OCI-LY7 (cell line): ENCODE data around the gene ATXN1. TPM values are rescaled to one million over a fixed set of nuclear protein-coding genes. Genes with fewer than 3 reads are reported as not detected.

Experiments
- BruUV-seq: library from RNA; stranded (reverse); fragments of 400-500 nt; replicated peaks from 2 replicates; lab custom pipeline; 2021; lab: Mats Ljungman, UMichigan
- CTCF ChIA-PET: fragments of 300-600 bp; sonication (Branson Sonifier 250); formaldehyde crosslinking; loops from one replicate; lab custom pipeline; 2022; ENCODE audit warnings: antibody characterized with exemption; ENCODE audit not compliant: unreplicated experiment; lab: Charles Lee
- POLR2A ChIA-PET: fragments of 300-600 bp; sonication (Branson Sonifier 250); formaldehyde crosslinking; loops from one replicate; lab custom pipeline; 2022; ENCODE audit warnings: antibody characterized with exemption; lab: Charles Lee
- DNase-seq: peaks from one replicate; pipeline ENCODE4 v3.0.0-alpha.2; 2015; ENCODE audit warnings: low spot score
- H2AFZ ChIP-seq: fragments of 200-600 bp; sonication (generic), shearing (Covaris generic); 2 replicates; pipeline ENCODE4 v1.6.1; 2014; ENCODE audit warnings: mild to moderate bottlenecking, antibody characterized with exemption, low read length, moderate library complexity
- H3K27ac ChIP-seq: fragments of 200-600 bp; sonication (generic); 2 replicates; pipeline ENCODE4 v1.5.1; 2014; ENCODE audit warnings: mixed run types, low read depth, mild to moderate bottlenecking, moderate library complexity, low read length, inconsistent platforms; ENCODE audit not compliant: poor library complexity, severe bottlenecking
- H3K36me3 ChIP-seq: fragments of 200-600 bp; sonication (generic); 2 replicates; pipeline ENCODE4 v1.6.1; 2014; ENCODE audit warnings: mild to moderate bottlenecking, antibody characterized with exemption, low read length, moderate library complexity, mixed read lengths; ENCODE audit not compliant: insufficient read depth
- H3K4me1 ChIP-seq: fragments of 200-600 bp; sonication (generic); 2 replicates; pipeline ENCODE4 v1.5.1; 2014; ENCODE audit warnings: mild to moderate bottlenecking, low read length; ENCODE audit not compliant: insufficient read depth, poor library complexity, severe bottlenecking
- H3K4me2 ChIP-seq: fragments of 200-600 bp; sonication (generic); 2 replicates; pipeline ENCODE4 v1.6.1; 2014; ENCODE audit warnings: mild to moderate bottlenecking, low read length
- H3K4me3 ChIP-seq: fragments of 200-600 bp; sonication (generic); 2 replicates; pipeline ENCODE4 v1.5.1; 2014; ENCODE audit warnings: mild to moderate bottlenecking, low read depth, low read length; ENCODE audit not compliant: poor library complexity, severe bottlenecking
- H3K79me2 ChIP-seq: fragments of 200-600 bp; sonication (generic); 2 replicates; pipeline ENCODE4 v1.6.1; 2016; ENCODE audit warnings: low read depth, mild to moderate bottlenecking, low read length, moderate library complexity, mixed read lengths; ENCODE audit not compliant: insufficient read depth
- H3K9me2 ChIP-seq: fragments of 200-600 bp; sonication (generic); 2 replicates; pipeline ENCODE4 v1.6.1; 2016; ENCODE audit warnings: mild to moderate bottlenecking, low read length, mixed read lengths; ENCODE audit not compliant: insufficient read depth
- H3K9me3 ChIP-seq: fragments of 200-600 bp; sonication (generic); 2 replicates; pipeline ENCODE4 v1.6.1; 2014; ENCODE audit warnings: mild to moderate bottlenecking, mixed run types, low read length, mixed read lengths
- H4K20me1 ChIP-seq: fragments of 200-600 bp; sonication (generic); 2 replicates; pipeline ENCODE4 v1.6.1; 2014; ENCODE audit warnings: mild to moderate bottlenecking, antibody characterized with exemption, low read length, moderate library complexity, mixed read lengths; ENCODE audit not compliant: insufficient read depth
- EZH2phosphoT487 ChIP-seq: fragments of 200-600 bp; sonication (generic); IDR thresholded peaks from 2 replicates; pipeline ENCODE4 v1.6.1; 2018; ENCODE audit warnings: low read depth, borderline replicate concordance, mild to moderate bottlenecking, mixed run types, antibody characterized with exemption, low read length, moderate library complexity, mixed read lengths
- intact Hi-C: fragments of 100-400 bp; cut with micrococcal nuclease; formaldehyde crosslinking; loops from one replicate; pipeline ENCODE4 v1.10.0; 2022; ENCODE audit not compliant: unreplicated experiment
- total RNA-seq, 2 experiments: library from RNA; depleted of rRNA in 1 of 2; stranded (reverse); fragments of >200 nt in 1 of 2; shearing (Covaris generic) in 1 of 2; gene quantifications; 2 replicates each; pipeline ENCODE4 v1.2.3, GENCODE V29; 2014 to 2022
- TF ChIP-seq, protein P1 (sequence below): fragments of 200-600 bp; sonication (generic); conservative IDR thresholded peaks from 2 replicates; pipeline ENCODE4 v1.5.1; 2014; ENCODE audit warnings: mild to moderate bottlenecking, antibody characterized with exemption, low read length, moderate library complexity, mixed read lengths

The ATXN1 gene
- total RNA-seq, 2 experiments from 2014 or later: not detected

GRCh38 chr6:16562498-16562897, 198.8 kb downstream of the ATXN1 start:
- Histone ChIP-seq H3K4me1 (no peaks in the 10 kb centered on the region), H3K4me3 (no peak overlapping the region), H4K20me1 (no peaks in the 10 kb centered on the region), H2AFZ (no peak overlapping the region), H3K27ac (no peak overlapping the region), H3K4me2 (no peak overlapping the region), H3K9me2 (no peaks in the 10 kb centered on the region), H3K9me3 (no peaks in the 10 kb centered on the region), H3K36me3 (no peaks in the 10 kb centered on the region), H3K79me2 (no peaks in the 10 kb centered on the region)
- TF ChIP-seq, protein P1, sequence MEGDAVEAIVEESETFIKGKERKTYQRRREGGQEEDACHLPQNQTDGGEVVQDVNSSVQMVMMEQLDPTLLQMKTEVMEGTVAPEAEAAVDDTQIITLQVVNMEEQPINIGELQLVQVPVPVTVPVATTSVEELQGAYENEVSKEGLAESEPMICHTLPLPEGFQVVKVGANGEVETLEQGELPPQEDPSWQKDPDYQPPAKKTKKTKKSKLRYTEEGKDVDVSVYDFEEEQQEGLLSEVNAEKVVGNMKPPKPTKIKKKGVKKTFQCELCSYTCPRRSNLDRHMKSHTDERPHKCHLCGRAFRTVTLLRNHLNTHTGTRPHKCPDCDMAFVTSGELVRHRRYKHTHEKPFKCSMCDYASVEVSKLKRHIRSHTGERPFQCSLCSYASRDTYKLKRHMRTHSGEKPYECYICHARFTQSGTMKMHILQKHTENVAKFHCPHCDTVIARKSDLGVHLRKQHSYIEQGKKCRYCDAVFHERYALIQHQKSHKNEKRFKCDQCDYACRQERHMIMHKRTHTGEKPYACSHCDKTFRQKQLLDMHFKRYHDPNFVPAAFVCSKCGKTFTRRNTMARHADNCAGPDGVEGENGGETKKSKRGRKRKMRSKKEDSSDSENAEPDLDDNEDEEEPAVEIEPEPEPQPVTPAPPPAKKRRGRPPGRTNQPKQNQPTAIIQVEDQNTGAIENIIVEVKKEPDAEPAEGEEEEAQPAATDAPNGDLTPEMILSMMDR: no peak
- no peak for TF ChIP-seq EZH2phosphoT487
- DNase-seq: no peak
- ChIA-PET CTCF (no interaction called here), POLR2A (interaction anchor here (0.7 kb wide), 1 partner anchor 617 kb away, joined by 4 read pairs; no protein-coding TSS in a partner anchor)
- BruUV-seq: no TSS peak
- intact Hi-C loops: no loop called here

DNA sequence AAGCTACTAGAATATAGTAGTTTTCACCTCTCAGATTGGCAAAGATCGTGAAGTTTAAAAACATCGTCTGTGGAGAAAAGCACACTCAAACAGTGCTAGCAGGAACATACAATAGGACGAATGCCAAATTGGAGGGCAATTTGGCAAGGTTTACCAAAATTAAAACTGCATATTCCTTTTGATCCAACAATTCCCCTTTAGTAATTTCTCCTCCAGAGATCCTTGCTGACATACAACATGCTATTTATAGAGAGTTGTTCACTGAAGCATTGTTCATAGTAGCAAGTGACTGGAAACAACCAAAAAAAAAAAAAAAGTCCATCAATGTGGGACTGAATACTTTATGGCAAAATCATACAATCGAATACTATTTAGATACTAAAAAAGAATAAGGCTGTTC, 202.2 kb downstream of the ATXN1 start:
- BruUV-seq: no TSS peak
- TF ChIP-seq, protein P1: no peak
- TF ChIP-seq EZH2phosphoT487: no peak
- ChIA-PET POLR2A (interaction anchor here (0.6 kb wide), 1 partner anchor 974 kb away, joined by 3 read pairs; no protein-coding TSS in a partner anchor), CTCF (no interaction called here)
- no peaks in the 10 kb centered on the region for H3K79me2 ChIP-seq
- H3K4me1 ChIP-seq: no peaks in the 10 kb centered on the region
- H3K4me3 ChIP-seq: no peak overlapping the region
- no peak overlapping the region for H3K4me2 ChIP-seq
- H2AFZ ChIP-seq: no peak overlapping the region
- no peak overlapping the region for H3K27ac ChIP-seq
- no peaks in the 10 kb centered on the region for H4K20me1 ChIP-seq
- no peaks in the 10 kb centered on the region for H3K9me2 ChIP-seq
- DNase-seq: no peak
- intact Hi-C loops: no loop called here
- no peaks in the 10 kb centered on the region for H3K9me3 ChIP-seq
- no peaks in the 10 kb centered on the region for H3K36me3 ChIP-seq

GRCh38 chr6:16555550-16555949, 205.7 kb downstream of the ATXN1 start:
- BruUV-seq: no TSS peak

More at GRCh38 chr6:16555550-16555949, 205.7 kb downstream of the ATXN1 start:
- H3K4me1 ChIP-seq: no peaks in the 10 kb centered on the region
- intact Hi-C loops: no loop called here
- TF ChIP-seq EZH2phosphoT487: no peak
- POLR2A ChIA-PET: no interaction called here
- CTCF ChIA-PET: no interaction called here
- no peaks in the 10 kb centered on the region for H4K20me1 ChIP-seq
- no peaks in the 10 kb centered on the region for H3K79me2 ChIP-seq
- H3K4me2 ChIP-seq: no peak overlapping the region
- no peak overlapping the region for H2AFZ ChIP-seq
- H3K9me3 ChIP-seq: no peaks in the 10 kb centered on the region
- DNase-seq: no peak
- no peaks in the 10 kb centered on the region for H3K9me2 ChIP-seq
- H3K36me3 ChIP-seq: no peaks in the 10 kb centered on the region
- no peak overlapping the region for H3K27ac ChIP-seq
- no peak overlapping the region for H3K4me3 ChIP-seq
